T-helper 17 cell (primary cell): ENCODE measurements around the gene HSPB7. TPM values are rescaled to one million over a fixed set of nuclear protein-coding genes. Genes with fewer than 3 reads are reported as not detected.
"Not testable (repeated sequence)": the region's sequence is repeated elsewhere in the genome, so short reads cannot be mapped to it uniquely, and the experiment has no call there.

Experiments
- ATAC-seq: fragments of 150-1000 bp; cut with Tn5 transposase; 2 replicates; pipeline ENCODE4 v1.10.0; 2021; ENCODE audit warnings: mild to moderate bottlenecking, moderate library complexity
- DNase-seq, 3 donors: peaks; one replicate each; pipeline versions ENCODE4 v3.0.0 to v3.0.0-alpha.2; 2020 to 2021
- H3K9me3 ChIP-seq: one replicate; pipeline ENCODE4 v1.7.0; 2013; ENCODE audit warnings: low read length, mild to moderate bottlenecking; ENCODE audit not compliant: control insufficient read depth, poor library complexity, severe bottlenecking
- H3K27ac Mint-ChIP-seq: one replicate; pipeline ENCODE4 v1.8.0; 2022; ENCODE audit warnings: mild to moderate bottlenecking, moderate library complexity, mixed read lengths
- H3K27me3 Mint-ChIP-seq: one replicate; pipeline ENCODE4 v1.8.0; 2022; ENCODE audit warnings: mixed read lengths
- H3K36me3 Mint-ChIP-seq: one replicate; pipeline ENCODE4 v1.8.0; 2022; ENCODE audit warnings: low read depth, mixed read lengths
- H3K4me1 Mint-ChIP-seq: one replicate; pipeline ENCODE4 v1.8.0; 2022; ENCODE audit warnings: mild to moderate bottlenecking, mixed read lengths
- H3K4me3 Mint-ChIP-seq: one replicate; pipeline ENCODE4 v1.8.0; 2022; ENCODE audit warnings: mild to moderate bottlenecking, moderate library complexity, mixed read lengths
- total RNA-seq, 4 donors: library from RNA in 2 of 4; stranded (reverse) in 2 of 4; gene quantifications; one replicate each; pipeline ENCODE4 v1.2.3 and lab custom pipeline; 2022 to 2026

The HSPB7 gene
- total RNA-seq, 2 donors from 2014 or later, result not detected

DNA sequence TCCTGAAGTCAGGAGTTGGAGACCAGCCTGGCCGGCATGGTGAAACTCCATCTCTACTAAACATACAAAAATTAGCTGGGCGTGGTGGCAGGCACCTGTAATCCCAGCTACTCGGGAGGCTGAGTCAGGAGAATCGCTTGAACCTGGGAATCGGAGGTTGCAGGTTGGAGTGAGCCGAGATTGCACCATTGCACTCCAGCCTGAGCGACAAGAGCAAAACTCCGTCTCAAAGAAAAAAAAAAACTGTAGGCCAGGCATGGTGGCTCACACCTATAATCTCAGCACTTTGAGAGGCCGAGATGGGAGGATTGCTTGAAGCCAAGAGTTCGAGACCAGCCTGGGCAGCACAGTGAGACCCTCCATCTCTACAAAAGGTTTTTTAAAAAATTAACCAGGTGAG is 16.6 kb downstream of the HSPB7 start:
- H3K36me3 Mint-ChIP-seq, H3K9me3 ChIP-seq, H3K4me3 Mint-ChIP-seq, H3K27ac Mint-ChIP-seq, DNase-seq, H3K4me1 Mint-ChIP-seq, ATAC-seq: not testable (repeated sequence)
- peaks cover 14% of the 10 kb centered on the region for H3K27me3 Mint-ChIP-seq

- Mint-ChIP-seq H3K27ac (no peak overlapping the region), H3K27me3 (peaks cover 14% of the 10 kb centered on the region), H3K4me3 (no peak overlapping the region), H3K36me3 (peaks cover 3% of the 10 kb centered on the region), H3K4me1 (no peaks in the 10 kb centered on the region)
- DNase-seq (no peak), ATAC-seq (no peak)
- H3K9me3 ChIP-seq, result no peaks in the 10 kb centered on the region
These were observed 18.9 kb downstream of the HSPB7 start for GRCh38 chr1:15998929-15999328.

- no peaks in the 10 kb centered on the region for H3K4me1 Mint-ChIP-seq
- H3K36me3 Mint-ChIP-seq, result peaks cover 3% of the 10 kb centered on the region
- H3K27ac Mint-ChIP-seq, result peak overlapping the region; percentile 39
- peaks cover 14% of the 10 kb centered on the region for H3K27me3 Mint-ChIP-seq
- H3K4me3 Mint-ChIP-seq, result no peak overlapping the region
- no peak for ATAC-seq
- no peaks in the 10 kb centered on the region for H3K9me3 ChIP-seq
- DNase-seq, result no peak
These were observed 20.1 kb downstream of the HSPB7 start for GRCh38 chr1:15997637-15998280.

DNA sequence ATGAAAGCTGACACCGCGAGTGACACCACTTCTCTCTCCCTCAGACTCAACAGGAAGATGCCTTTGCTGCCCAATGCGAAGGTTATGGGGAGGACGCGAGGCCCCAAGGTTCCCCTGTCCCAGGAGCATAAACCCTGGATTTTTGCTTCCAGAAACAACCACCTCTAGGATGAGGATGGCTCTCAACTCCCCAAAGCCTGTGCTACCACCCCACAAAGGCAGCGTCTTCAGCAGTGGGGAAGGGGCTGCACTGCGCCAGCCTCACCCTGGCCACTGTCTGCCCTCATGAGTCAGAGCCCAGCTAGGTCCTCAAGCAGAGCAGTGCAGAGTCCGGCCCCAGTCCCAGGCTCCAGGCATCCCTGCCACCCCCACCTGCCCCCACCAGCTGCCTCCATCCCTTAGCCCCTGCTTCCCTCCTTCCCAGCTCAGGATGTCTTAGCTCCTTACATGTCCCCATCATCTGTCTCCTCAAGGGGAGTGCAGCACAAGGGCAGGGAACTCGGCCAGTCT is 20.7 kb downstream of the HSPB7 start:
- Mint-ChIP-seq H3K4me1 (no peaks in the 10 kb centered on the region), H3K27ac (peak overlapping the region; percentile 39), H3K4me3 (no peak overlapping the region), H3K27me3 (peaks cover 14% of the 10 kb centered on the region), H3K36me3 (peaks cover 3% of the 10 kb centered on the region)
- no peak for DNase-seq
- no peaks in the 10 kb centered on the region for H3K9me3 ChIP-seq
- no peak for ATAC-seq

DNA sequence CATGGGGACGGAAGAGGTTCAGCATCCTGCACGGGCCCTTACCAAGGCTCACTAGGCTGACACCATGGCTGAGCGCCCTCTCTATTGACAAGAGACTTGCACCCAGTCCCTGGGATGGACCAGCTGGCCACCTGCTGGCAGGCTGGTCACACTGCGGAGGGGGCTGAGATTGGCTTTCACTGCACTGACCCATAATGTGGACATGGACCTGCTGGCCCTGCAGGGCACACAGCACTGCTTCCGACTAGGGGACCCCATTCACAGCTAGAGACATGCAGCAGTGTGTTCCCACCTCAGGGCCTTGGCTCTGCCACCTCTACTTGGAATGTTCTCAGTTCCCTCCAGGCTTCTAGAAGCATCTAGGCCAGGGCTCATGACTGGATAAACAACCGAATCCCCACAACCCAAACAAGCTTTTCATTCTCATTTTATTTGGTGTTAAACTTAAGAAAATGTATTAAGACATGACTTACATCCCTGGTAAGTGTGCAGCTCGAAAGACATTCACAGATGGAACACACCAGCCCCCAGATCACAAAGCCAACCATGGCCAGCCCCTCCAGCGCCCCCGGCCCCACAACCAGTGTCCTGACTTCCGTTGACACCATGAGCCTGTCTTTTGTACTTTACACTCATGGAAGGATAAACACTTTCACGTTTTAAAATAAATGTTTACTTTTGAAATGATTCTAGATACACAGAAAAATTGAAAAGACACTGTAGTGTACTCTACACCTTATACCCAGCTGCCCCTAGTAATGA is 23.1 kb downstream of the HSPB7 start:
- no peak overlapping the region for H3K27ac Mint-ChIP-seq
- peak in 1 of 3 donors; percentile 22 for DNase-seq
- no peak overlapping the region for H3K4me3 Mint-ChIP-seq
- peak; percentile 58 for ATAC-seq
- H3K4me1 Mint-ChIP-seq, result no peaks in the 10 kb centered on the region
- no peaks in the 10 kb centered on the region for H3K9me3 ChIP-seq
- H3K27me3 Mint-ChIP-seq, result peaks cover 8% of the 10 kb centered on the region
- peaks cover 3% of the 10 kb centered on the region for H3K36me3 Mint-ChIP-seq

- DNase-seq, result no peak
These were observed 23.8 kb downstream of the HSPB7 start for GRCh38 chr1:15994081-15994480.

DNA sequence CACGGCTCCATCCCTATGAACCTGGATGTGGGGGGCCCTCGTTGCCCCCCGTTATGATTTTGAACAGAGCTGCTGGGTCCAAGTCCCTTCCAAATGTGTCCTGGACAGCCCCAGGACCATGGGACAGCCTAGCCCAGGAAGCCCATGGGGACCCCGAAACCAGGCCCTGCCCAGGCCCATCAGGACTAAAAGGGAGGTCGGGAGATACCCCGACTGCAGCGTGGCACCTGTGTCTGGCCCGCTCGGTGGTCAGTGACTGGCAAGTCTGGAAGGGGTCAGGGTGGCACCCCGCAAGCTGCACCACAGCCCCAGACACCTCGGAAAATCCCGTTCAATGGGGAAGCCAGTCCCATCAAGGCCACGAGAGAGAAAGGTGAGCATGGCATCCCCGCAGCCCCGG is 24.2 kb downstream of the HSPB7 start:
- no peak for DNase-seq
- no peaks in the 10 kb centered on the region for H3K4me1 Mint-ChIP-seq
- H3K9me3 ChIP-seq, result no peaks in the 10 kb centered on the region

More at GRCh38 chr1:15994081-15994480, 23.8 kb downstream of the HSPB7 start:
- H3K4me1 Mint-ChIP-seq, result no peaks in the 10 kb centered on the region
- H3K27me3 Mint-ChIP-seq, result peaks cover 8% of the 10 kb centered on the region
- no peak overlapping the region for H3K4me3 Mint-ChIP-seq
- H3K9me3 ChIP-seq, result no peaks in the 10 kb centered on the region
- peaks cover 3% of the 10 kb centered on the region for H3K36me3 Mint-ChIP-seq
- no peak overlapping the region for H3K27ac Mint-ChIP-seq
- ATAC-seq, result no peak

GRCh38 chr1:15992582-15993500 is 25.0 kb downstream of the HSPB7 start:
- H3K27ac Mint-ChIP-seq, result no peak overlapping the region
- no peak for ATAC-seq
- H3K36me3 Mint-ChIP-seq, result no peaks in the 10 kb centered on the region
- H3K4me3 Mint-ChIP-seq, result no peak overlapping the region
- no peaks in the 10 kb centered on the region for H3K27me3 Mint-ChIP-seq
- no peak for DNase-seq
- H3K9me3 ChIP-seq, result no peaks in the 10 kb centered on the region
- no peaks in the 10 kb centered on the region for H3K4me1 Mint-ChIP-seq

More for the DNA sequence above, 24.2 kb downstream of the HSPB7 start:
- no peak for ATAC-seq
- no peak overlapping the region for H3K4me3 Mint-ChIP-seq
- H3K27ac Mint-ChIP-seq, result no peak overlapping the region
- peaks cover 3% of the 10 kb centered on the region for H3K36me3 Mint-ChIP-seq
- peaks cover 4% of the 10 kb centered on the region for H3K27me3 Mint-ChIP-seq

GRCh38 chr1:15992187-15992553 is 25.7 kb downstream of the HSPB7 start:
- ATAC-seq, result no peak
- no peak overlapping the region for H3K4me3 Mint-ChIP-seq
- no peaks in the 10 kb centered on the region for H3K4me1 Mint-ChIP-seq
- H3K27me3 Mint-ChIP-seq, result no peaks in the 10 kb centered on the region
- H3K27ac Mint-ChIP-seq, result no peak overlapping the region
- no peaks in the 10 kb centered on the region for H3K9me3 ChIP-seq
- no peak for DNase-seq
- H3K36me3 Mint-ChIP-seq, result no peaks in the 10 kb centered on the region

DNA sequence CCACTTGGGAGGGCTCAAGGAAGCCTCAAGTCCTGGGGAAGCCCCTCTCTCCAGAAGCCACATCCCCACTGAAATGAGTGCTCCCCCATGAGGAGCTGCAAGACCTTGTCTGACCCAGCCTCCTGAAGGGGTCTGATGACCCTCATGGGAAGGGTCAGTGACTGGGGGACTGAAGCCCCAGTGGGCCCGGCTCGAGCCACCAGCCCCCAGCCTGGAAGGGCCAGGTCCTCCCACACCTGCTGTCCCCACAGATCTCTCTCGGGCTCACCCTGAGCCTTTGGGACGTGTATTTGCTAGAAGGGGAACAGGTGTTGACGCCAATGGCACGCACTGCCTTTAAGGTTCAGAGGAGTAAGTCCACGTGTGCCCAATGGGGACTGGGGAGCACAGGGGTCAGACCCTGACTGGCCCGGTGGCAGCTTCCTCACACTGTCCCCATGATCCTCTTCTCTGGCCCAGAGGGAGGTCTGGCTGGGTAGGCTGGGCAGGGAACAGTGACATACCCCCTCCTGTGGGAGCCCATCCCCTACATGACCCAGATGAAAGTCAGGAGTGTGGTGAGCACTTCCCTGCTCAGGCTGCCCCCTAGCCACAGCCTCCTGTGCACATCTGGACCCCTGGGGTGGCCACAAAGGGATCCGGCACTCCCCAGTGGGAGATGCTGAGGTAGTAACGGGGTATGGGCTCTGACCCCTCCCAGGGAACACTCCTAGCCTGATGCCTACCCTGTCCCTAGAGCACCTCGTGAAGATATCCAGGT is 26.2 kb downstream of the HSPB7 start:
- ATAC-seq (no peak), DNase-seq (no peak)
- no peak overlapping the region for H3K4me3 Mint-ChIP-seq
- H3K9me3 ChIP-seq, result no peaks in the 10 kb centered on the region
- no peaks in the 10 kb centered on the region for H3K36me3 Mint-ChIP-seq
- no peaks in the 10 kb centered on the region for H3K4me1 Mint-ChIP-seq
- H3K27ac Mint-ChIP-seq, result no peak overlapping the region
- no peaks in the 10 kb centered on the region for H3K27me3 Mint-ChIP-seq

DNA sequence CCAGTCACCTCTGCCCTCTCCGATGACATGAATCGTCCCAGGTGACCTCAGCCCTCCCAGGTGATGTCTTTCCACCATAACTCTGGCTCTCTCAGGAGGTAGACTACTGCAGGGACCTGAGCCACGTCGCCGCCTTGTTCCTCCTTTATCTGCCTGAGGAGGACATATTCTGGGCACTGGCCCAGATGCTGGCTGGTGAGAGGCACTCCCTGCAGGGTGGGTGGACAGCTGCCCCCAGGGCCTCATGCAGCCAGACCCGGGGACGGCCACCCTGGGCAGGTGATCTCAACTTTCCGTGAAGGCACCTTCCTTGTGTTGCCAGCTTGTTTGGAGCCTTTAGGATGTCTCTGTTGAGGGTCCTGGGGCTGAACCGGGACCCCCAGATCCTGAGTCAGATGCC is 28.1 kb downstream of the HSPB7 start:
- no peak overlapping the region for H3K4me3 Mint-ChIP-seq
- H3K4me1 Mint-ChIP-seq, result no peaks in the 10 kb centered on the region
- ATAC-seq (no peak), DNase-seq (no peak)
- H3K27ac Mint-ChIP-seq, result no peak overlapping the region
- H3K36me3 Mint-ChIP-seq, result no peaks in the 10 kb centered on the region
- no peaks in the 10 kb centered on the region for H3K27me3 Mint-ChIP-seq
- H3K9me3 ChIP-seq, result no peaks in the 10 kb centered on the region

- no peak for DNase-seq
- no peaks in the 10 kb centered on the region for H3K9me3 ChIP-seq
- Mint-ChIP-seq H3K27me3 (no peaks in the 10 kb centered on the region), H3K4me3 (no peak overlapping the region), H3K36me3 (no peaks in the 10 kb centered on the region), H3K27ac (no peak overlapping the region), H3K4me1 (no peaks in the 10 kb centered on the region)
- no peak for ATAC-seq
These were observed 28.7 kb downstream of the HSPB7 start for GRCh38 chr1:15988856-15989736.
